OCI-LY3 (cell line): ENCODE measurements around the gene NDRG4.

Source experiments
- H2AFZ ChIP-seq: fragments of 200-600, 300-600 bp; shearing (Covaris generic); 2 replicates; pipeline ENCODE4 v1.6.0; 2014; ENCODE audit warnings: antibody characterized with exemption, low read depth, low read length
- H3K27ac ChIP-seq: fragments of 200-600, 300-600 bp; sonication (generic); 2 replicates; pipeline ENCODE4 v1.5.1; 2014; ENCODE audit warnings: mild to moderate bottlenecking, low read length, moderate library complexity, mixed read lengths
- H3K27me3 ChIP-seq: fragments of 200-600, 300-600 bp; sonication (generic); 2 replicates; pipeline ENCODE4 v1.6.1; 2014; ENCODE audit warnings: low read depth, low read length, mixed read lengths
- H3K36me3 ChIP-seq: fragments of 200-600, 300-600 bp; sonication (generic); replicated peaks from 2 replicates; pipeline ENCODE3; 2014; ENCODE audit warnings: low read depth, low read length, mixed read lengths
- H3K4me1 ChIP-seq: fragments of 300-600, 200-600 bp; sonication (generic); 2 replicates; pipeline ENCODE4 v1.6.1; 2014; ENCODE audit warnings: low read length, mixed read lengths
- H3K4me2 ChIP-seq: fragments of 200-600, 300-600 bp; sonication (generic); 2 replicates; pipeline ENCODE4 v1.6.1; 2014; ENCODE audit warnings: low read length, mixed read lengths
- H3K4me3 ChIP-seq: fragments of 300-600, 200-600 bp; sonication (generic); 2 replicates; pipeline ENCODE4 v1.5.1; 2014; ENCODE audit warnings: antibody characterized with exemption, mild to moderate bottlenecking, low read length, moderate library complexity
- H3K79me2 ChIP-seq: fragments of 300-600, 200-600 bp; shearing (Covaris generic); 2 replicates; pipeline ENCODE4 v1.6.1; 2014; ENCODE audit warnings: mild to moderate bottlenecking, low read length, mixed read lengths
- H3K9ac ChIP-seq: fragments of 300-600, 200-600 bp; shearing (Covaris generic); 2 replicates; pipeline ENCODE4 v1.6.0; 2014; ENCODE audit warnings: mild to moderate bottlenecking, low read length, moderate library complexity
- H3K9me3 ChIP-seq: fragments of 200-600, 300-600 bp; shearing (Covaris generic); 2 replicates; pipeline ENCODE4 v1.6.1; 2014; ENCODE audit warnings: low read length, mixed read lengths; ENCODE audit not compliant: insufficient read depth
- H4K20me1 ChIP-seq: fragments of 200-600, 300-600 bp; sonication (generic); 2 replicates; pipeline ENCODE4 v1.6.1; 2016; ENCODE audit warnings: low read length, mixed read lengths; ENCODE audit not compliant: insufficient read depth
- EZH2phosphoT487 ChIP-seq: fragments of 200-600 bp; shearing (Covaris generic); IDR thresholded peaks from 2 replicates; pipeline ENCODE4 v1.6.1; 2018; ENCODE audit warnings: antibody characterized with exemption, mixed run types, low read depth
- TF ChIP-seq, protein P1 (sequence below): fragments of 200-600, 300-600 bp; sonication (generic); IDR thresholded peaks from 2 replicates; pipeline ENCODE4 v1.5.1; 2014; ENCODE audit warnings: antibody characterized with exemption, low read length, low read depth

The NDRG4 gene

DNA sequence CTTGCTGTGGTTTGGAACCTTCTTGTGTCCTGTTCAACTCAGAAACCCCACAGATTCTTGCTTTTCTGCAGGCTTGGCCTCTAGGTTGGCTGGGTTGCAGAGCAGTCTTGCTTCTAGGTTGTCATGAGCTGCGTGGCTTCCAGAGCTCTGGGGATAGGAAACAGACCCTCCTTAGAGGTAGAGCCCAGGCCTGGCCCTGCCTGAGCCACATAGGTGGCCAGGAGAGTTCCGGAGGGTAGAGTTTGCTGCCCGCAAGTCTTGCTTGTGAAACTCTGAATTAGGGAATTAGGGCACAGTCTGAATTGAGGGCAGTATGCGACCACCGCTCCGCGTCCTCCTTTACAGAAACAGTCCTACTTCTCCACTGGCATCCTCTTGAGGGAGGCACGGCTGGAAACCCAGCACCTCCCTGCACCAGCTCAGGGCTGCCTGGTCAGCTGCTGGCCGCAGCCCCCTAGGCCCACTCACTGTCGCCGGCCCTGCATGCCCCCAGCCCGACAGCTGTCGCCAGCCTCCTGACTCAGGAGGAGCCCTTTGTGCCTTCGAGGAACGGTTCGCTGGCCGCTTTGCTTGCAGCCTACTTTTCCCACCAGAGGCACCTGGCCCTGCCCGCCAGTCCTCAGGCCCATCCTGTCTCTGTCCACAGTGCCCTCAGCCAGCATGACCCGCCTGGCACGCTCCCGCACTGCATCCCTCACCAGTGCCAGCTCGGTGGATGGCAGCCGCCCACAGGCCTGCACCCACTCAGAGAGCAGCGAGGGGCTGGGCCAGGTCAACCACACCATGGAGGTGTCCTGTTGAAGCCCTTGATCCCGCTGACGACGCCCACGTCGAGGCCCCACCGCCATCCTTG lies 11.1 kb downstream of the NDRG4 start:
- H3K4me3 ChIP-seq: no peak overlapping the region
- H3K9me3 ChIP-seq: no peaks in the 10 kb centered on the region
- no peak overlapping the region for H3K9ac ChIP-seq
- H3K36me3 ChIP-seq: no peaks in the 10 kb centered on the region
- no peaks in the 10 kb centered on the region for H3K4me1 ChIP-seq
- H4K20me1 ChIP-seq: no peaks in the 10 kb centered on the region
- H3K27me3 ChIP-seq: no peaks in the 10 kb centered on the region
- no peak for TF ChIP-seq EZH2phosphoT487
- TF ChIP-seq, protein P1, sequence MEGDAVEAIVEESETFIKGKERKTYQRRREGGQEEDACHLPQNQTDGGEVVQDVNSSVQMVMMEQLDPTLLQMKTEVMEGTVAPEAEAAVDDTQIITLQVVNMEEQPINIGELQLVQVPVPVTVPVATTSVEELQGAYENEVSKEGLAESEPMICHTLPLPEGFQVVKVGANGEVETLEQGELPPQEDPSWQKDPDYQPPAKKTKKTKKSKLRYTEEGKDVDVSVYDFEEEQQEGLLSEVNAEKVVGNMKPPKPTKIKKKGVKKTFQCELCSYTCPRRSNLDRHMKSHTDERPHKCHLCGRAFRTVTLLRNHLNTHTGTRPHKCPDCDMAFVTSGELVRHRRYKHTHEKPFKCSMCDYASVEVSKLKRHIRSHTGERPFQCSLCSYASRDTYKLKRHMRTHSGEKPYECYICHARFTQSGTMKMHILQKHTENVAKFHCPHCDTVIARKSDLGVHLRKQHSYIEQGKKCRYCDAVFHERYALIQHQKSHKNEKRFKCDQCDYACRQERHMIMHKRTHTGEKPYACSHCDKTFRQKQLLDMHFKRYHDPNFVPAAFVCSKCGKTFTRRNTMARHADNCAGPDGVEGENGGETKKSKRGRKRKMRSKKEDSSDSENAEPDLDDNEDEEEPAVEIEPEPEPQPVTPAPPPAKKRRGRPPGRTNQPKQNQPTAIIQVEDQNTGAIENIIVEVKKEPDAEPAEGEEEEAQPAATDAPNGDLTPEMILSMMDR: no peak
- no peak overlapping the region for H2AFZ ChIP-seq
- H3K79me2 ChIP-seq: peaks cover 15% of the 10 kb centered on the region
- H3K27ac ChIP-seq: no peak overlapping the region
- no peak overlapping the region for H3K4me2 ChIP-seq

DNA sequence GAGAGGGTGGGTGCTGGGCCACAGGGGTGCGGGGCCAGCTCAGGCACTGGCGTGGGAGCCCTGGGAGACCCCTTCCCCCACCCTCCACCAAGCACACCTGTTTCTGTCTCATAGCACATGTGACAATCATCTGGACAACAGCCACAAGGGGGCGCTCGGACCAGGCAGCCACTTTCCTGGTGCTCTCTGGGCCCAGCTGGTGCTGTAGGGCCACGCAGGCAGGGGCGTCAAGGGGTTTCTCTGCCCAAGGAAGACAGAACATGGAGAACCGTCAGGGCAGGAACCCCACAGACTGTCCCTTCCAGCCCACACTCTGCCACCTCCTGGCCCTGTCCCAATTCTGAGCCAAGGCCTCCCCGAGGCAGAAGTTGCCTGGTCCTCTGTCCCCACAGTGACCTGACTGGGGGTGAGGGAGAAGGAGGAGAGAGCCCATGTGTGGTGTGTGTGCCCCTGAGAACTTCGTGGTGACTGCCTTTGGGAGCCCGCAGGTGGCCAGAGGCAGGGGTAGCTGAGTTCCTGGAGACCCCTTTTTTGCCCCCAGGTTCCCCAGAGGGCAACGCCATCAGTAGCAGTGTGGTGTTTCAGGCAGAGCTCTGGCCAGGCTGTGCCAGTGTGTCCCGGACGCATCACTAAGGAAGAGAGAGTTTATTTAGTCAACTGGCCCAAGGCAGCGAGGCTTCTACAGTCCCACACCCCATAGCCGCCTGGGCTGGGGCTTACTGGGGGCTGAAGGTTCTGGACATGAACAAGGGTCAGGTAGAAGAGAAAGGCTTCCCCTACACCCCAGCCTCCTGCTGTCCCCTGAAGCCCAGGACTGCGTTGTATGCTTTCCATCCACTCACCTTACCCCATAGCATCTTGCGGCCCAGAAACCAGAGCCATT lies 12.2 kb downstream of the NDRG4 start:
- TF ChIP-seq EZH2phosphoT487: no peak
- TF ChIP-seq, protein P1: peak; percentile 84
- H3K4me1 ChIP-seq: peaks cover 12% of the 10 kb centered on the region
- no peak overlapping the region for H3K9ac ChIP-seq
- H4K20me1 ChIP-seq: peaks cover 12% of the 10 kb centered on the region
- H3K36me3 ChIP-seq: peaks cover 11% of the 10 kb centered on the region
- H3K27me3 ChIP-seq: no peaks in the 10 kb centered on the region
- H3K79me2 ChIP-seq: peaks cover 26% of the 10 kb centered on the region
- no peak overlapping the region for H2AFZ ChIP-seq
- no peak overlapping the region for H3K27ac ChIP-seq
- no peak overlapping the region for H3K4me3 ChIP-seq
- no peaks in the 10 kb centered on the region for H3K9me3 ChIP-seq
- no peak overlapping the region for H3K4me2 ChIP-seq

DNA sequence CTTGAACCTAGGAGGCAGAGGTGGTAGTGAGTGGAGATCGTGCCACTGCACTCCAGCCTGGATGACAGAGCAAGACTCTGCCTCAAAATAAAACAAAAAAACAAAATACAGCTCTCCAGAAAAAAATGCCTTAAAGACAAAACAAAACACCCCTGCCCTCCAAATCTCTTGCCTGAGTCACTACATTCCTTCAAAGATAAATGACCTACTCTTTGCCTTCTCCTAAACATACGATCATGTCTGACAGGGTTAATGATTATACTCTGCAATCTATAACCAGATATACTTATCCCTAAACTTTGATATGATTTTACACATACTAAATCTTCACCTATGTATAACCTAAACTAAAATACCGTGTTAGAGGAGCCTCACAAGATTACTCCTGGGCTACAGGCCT lies 13.9 kb downstream of the NDRG4 start:
- TF ChIP-seq, protein P1: no peak
- no peak for TF ChIP-seq EZH2phosphoT487
- Histone ChIP-seq H2AFZ (no peak overlapping the region), H3K79me2 (peaks cover 34% of the 10 kb centered on the region), H3K27ac (no peak overlapping the region), H3K9me3 (no peaks in the 10 kb centered on the region), H3K4me3 (no peak overlapping the region), H4K20me1 (peaks cover 25% of the 10 kb centered on the region), H3K4me2 (no peak overlapping the region), H3K4me1 (peaks cover 29% of the 10 kb centered on the region), H3K27me3 (no peaks in the 10 kb centered on the region), H3K9ac (no peak overlapping the region), H3K36me3 (peaks cover 17% of the 10 kb centered on the region)
